ENCODE results near the gene ARIH2.
A peak's percentile ranks its signal among the peaks of the same experiment; 100 is the strongest.

The ARIH2 gene

GRCh38 chr3:48929358-48930035 lies 10.9 kb downstream of the ARIH2 start:
- no peak for DNase-seq

GRCh38 chr3:48930590-48930989 lies 11.9 kb downstream of the ARIH2 start:
- no peak for DNase-seq

GRCh38 chr3:48931944-48932580 lies 13.4 kb downstream of the ARIH2 start:
- DNase-seq, result no peak

GRCh38 chr3:48934333-48934991 lies 15.8 kb downstream of the ARIH2 start:
- no peak for DNase-seq

- no peak for DNase-seq
These were observed 16.9 kb downstream of the ARIH2 start for GRCh38 chr3:48935530-48935929.

GRCh38 chr3:48938156-48938555 lies 19.5 kb downstream of the ARIH2 start:
- DNase-seq, result no peak

GRCh38 chr3:48938689-48939088 lies 20.0 kb downstream of the ARIH2 start:
- no peak for DNase-seq

- no peak for DNase-seq
These were observed 26.8 kb downstream of the ARIH2 start for GRCh38 chr3:48945432-48945831.

GRCh38 chr3:48945891-48946549 lies 27.4 kb downstream of the ARIH2 start:
- DNase-seq, result no peak

GRCh38 chr3:48949376-48949717 lies 30.7 kb downstream of the ARIH2 start:
- DNase-seq, result no peak

- no peak for DNase-seq
These were observed 31.4 kb downstream of the ARIH2 start for GRCh38 chr3:48950051-48950450.

GRCh38 chr3:48951764-48952163 lies 33.1 kb downstream of the ARIH2 start:
- no peak for DNase-seq

- DNase-seq, result peak; percentile 81
These were observed 34.0 kb downstream of the ARIH2 start for GRCh38 chr3:48952510-48953118.

- DNase-seq, result no peak
These were observed 38.5 kb downstream of the ARIH2 start for GRCh38 chr3:48957006-48957705.

- DNase-seq, result no peak
These were observed 42.3 kb downstream of the ARIH2 start for GRCh38 chr3:48960841-48961413.

- no peak for DNase-seq
These were observed 43.7 kb downstream of the ARIH2 start for GRCh38 chr3:48962340-48962739.

GRCh38 chr3:48962939-48963338 lies 44.3 kb downstream of the ARIH2 start:
- DNase-seq, result no peak

- no peak for DNase-seq
These were observed 44.9 kb downstream of the ARIH2 start for GRCh38 chr3:48963591-48963990.

- no peak for DNase-seq
These were observed 47.7 kb downstream of the ARIH2 start for GRCh38 chr3:48966367-48966766.

GRCh38 chr3:48966876-48967361 lies 48.3 kb downstream of the ARIH2 start:
- DNase-seq, result peak; percentile 78

- no peak for DNase-seq
These were observed 51.9 kb downstream of the ARIH2 start for GRCh38 chr3:48970586-48970985.

Data from activated effector memory CD4-positive, alpha-beta T cell treated with anti-CD3 and anti-CD28 coated beads, Interleukin-2, amount 50 U/mL, for 16 hours (primary cell).